ENCODE measurements around the gene SEC14L1. TPM values are rescaled to one million over a fixed set of nuclear protein-coding genes. Genes with fewer than 3 reads are reported as not detected.

Gene SEC14L1
- total RNA-seq, 2 donors from 2014 or later, result 31.0 to 38.8 TPM

DNA sequence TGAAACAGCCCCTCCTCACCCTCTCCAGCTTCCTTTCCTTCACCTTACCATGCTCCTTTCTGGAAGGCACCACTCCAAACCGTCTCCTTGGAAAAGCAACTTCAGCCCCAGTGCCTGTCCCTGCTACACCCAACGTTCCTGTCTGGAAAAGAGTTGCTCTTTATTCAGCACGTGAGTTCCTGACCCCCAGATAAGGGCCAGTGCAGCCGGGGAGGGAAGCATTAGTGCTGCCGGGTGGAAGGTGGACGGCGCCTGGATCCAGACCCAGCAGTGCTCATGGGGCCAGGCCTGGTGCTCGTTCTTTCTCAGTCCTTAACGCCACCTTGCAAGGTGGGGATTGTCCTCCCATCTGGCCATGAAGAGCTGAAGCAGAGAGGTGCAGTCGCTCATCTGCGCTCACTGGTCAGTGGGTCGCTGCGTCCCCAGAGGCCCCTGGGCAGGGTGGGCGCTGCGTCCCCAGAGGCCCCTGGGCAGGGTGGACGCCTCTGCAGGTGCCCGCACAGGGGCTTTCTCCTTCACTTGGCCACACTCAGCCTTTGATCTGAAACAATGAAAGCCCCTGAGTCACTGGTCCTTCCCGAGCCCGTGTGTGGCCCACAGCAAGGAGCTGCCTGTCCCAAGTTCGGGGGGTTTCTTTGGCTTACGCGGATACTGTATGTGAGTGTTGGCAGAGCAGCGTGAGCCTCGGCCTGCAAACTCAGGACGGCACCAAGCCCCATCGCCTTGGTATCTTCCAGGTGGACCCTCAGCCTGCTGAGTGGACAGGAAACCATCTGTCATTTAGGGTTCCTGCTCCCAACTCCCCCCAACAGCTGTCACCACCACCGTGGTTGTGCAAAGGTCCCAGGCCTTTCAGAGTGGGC lies 117.1 kb downstream of the SEC14L1 start:
- H3K9me3 ChIP-seq, result no peaks in the 10 kb centered on the region
- H3K36me3 ChIP-seq, result no peaks in the 10 kb centered on the region
- no peak overlapping the region for H3K9ac ChIP-seq (ENCODE audit: low read depth in 2 of 2, low read length in 2 of 2)
- H3K4me1 ChIP-seq, result no peaks in the 10 kb centered on the region
- H3K27ac ChIP-seq, result no peak overlapping the region
- H3K4me3 ChIP-seq, result no peak overlapping the region
- no peak for TF ChIP-seq CTCF (IDR thresholded peaks at IDR 0.05)
- H3K27me3 ChIP-seq, result no peaks in the 10 kb centered on the region
- intact Hi-C loops (cut with DNase I), result no loop called here
- DNase-seq, result no peak

DNA sequence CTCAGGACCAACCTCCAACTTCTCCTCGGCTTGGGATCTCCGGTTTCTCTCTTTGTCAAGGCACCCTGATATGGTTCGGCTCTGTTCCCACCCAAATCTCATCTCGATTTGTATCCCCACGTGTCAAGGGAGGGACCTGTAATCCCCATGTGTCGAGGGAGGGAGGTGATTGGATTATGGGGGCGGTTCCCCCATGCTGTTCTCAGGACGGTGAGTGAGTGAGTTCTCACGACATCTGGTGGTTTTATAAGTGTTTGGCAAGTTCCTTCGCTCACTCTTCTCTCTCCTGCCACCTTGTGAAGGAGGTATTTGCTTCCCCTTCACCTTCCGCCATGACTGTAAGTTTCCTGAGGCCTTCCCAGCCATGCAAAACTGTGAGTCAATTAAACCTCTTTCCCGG lies 117.9 kb downstream of the SEC14L1 start:
- no peak for TF ChIP-seq CTCF (IDR thresholded peaks at IDR 0.05)
- Histone ChIP-seq H3K36me3 (no peaks in the 10 kb centered on the region), H3K27me3 (no peaks in the 10 kb centered on the region), H3K4me1 (no peaks in the 10 kb centered on the region), H3K9ac (ENCODE audit: low read depth in 2 of 2, low read length in 2 of 2) (no peak overlapping the region), H3K4me3 (no peak overlapping the region), H3K9me3 (no peaks in the 10 kb centered on the region), H3K27ac (no peak overlapping the region)
- intact Hi-C loops (cut with DNase I), result no loop called here
- DNase-seq, result no peak

DNA sequence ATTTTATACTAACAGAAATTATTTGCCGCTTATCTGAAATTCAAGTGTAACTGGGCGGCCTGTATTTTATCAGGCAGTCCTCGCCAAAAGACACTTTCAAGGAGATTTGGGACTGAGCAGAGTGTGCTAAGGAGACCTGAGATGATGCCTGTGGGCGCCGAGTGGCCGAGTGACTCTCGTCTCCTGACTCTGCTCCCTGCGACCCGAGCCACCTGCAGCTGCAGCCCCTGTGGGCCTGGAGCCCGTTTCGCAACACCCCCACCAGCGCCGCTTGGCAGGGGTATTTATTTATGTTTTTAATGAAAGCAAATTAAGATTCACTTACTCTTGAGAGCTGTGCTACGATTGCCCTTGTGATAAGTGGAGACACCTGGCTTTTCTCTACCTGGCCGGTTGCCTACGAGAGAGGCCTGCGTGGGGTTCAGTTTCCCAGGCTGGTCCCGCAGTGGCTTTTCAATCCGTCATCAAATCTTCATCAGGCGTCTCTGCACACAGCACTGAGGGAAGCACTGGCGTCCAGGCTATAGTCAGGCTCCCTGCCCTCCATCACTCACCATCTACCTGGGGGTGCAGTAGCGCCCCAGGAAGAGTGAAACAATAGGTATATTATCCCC lies 124.0 kb downstream of the SEC14L1 start:
- no peak for DNase-seq
- Histone ChIP-seq H3K4me1 (no peaks in the 10 kb centered on the region), H3K27me3 (no peaks in the 10 kb centered on the region), H3K36me3 (no peaks in the 10 kb centered on the region), H3K4me3 (no peak overlapping the region), H3K9ac (ENCODE audit: low read depth in 2 of 2, low read length in 2 of 2) (no peak overlapping the region), H3K9me3 (no peaks in the 10 kb centered on the region), H3K27ac (no peak overlapping the region)
- no peak for TF ChIP-seq CTCF (IDR thresholded peaks at IDR 0.05)
- intact Hi-C loops (cut with DNase I), result no loop called here

DNA sequence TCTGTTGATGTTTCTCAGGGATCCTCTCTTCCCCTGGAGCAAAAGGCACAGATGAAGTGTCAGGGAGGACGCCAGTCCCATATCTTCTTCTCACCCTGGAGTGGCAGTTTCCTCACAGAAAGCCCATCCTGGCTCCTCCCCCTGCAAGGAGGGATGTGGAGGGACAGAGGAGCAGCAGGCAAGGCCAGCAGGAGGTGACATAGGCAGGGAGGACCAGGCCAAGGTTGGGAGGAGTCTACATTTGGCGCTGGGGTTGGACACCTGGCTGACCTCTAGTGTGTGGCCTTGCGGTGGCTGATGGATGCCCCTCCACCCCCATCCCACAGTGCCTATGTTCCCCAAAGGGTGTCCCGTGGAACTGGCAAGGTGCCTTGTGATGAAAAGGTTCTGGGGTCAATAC lies 125.4 kb downstream of the SEC14L1 start:
- no peak for TF ChIP-seq CTCF (IDR thresholded peaks at IDR 0.05)
- Histone ChIP-seq H3K9me3 (no peaks in the 10 kb centered on the region), H3K27ac (no peak overlapping the region), H3K4me3 (no peak overlapping the region), H3K9ac (ENCODE audit: low read depth in 2 of 2, low read length in 2 of 2) (no peak overlapping the region), H3K27me3 (no peaks in the 10 kb centered on the region), H3K4me1 (no peaks in the 10 kb centered on the region), H3K36me3 (no peaks in the 10 kb centered on the region)
- DNase-seq, result no peak
- intact Hi-C loops (cut with DNase I), result no loop called here

All from colonic mucosa (tissue), 4 donors.